ENCODE results near the gene HES5. TPM values are rescaled to one million over a fixed set of nuclear protein-coding genes. Genes with fewer than 3 reads are reported as not detected.

Gene HES5
- total RNA-seq, 1 experiment from 2014 or later: not detected

GRCh38 chr1:2560299-2561073, 30.4 kb upstream of the HES5 start:
- Histone ChIP-seq H4K8ac (replicated peaks; ENCODE audit: insufficient read length, low read depth, low read length) (no peak overlapping the region), H3K27ac (ENCODE audit: insufficient read length, low read depth, low read length) (no peak overlapping the region), H3K18ac (ENCODE audit: insufficient read length, low read depth, low read length) (no peak overlapping the region), H4K91ac (ENCODE audit: insufficient read length, low read depth, low read length) (no peak overlapping the region), H3T11ph (ENCODE audit: low read length) (no peak overlapping the region), H2BK5ac (ENCODE audit: insufficient read length, low read length) (no peak overlapping the region), H3K4me1 (ENCODE audit: insufficient read depth, low read length) (no peaks in the 10 kb centered on the region), H3K9ac (ENCODE audit: extremely low read depth, insufficient read length, low read length) (no peak overlapping the region), H3K23me2 (ENCODE audit: insufficient read length, low read depth, low read length, poor library complexity, severe bottlenecking) (no peaks in the 10 kb centered on the region), H3K56ac (ENCODE audit: insufficient read length, low read depth, low read length) (no peak overlapping the region), H3K4ac (ENCODE audit: low read depth, low read length) (no peak overlapping the region), H3K23ac (ENCODE audit: insufficient read length, low read depth, low read length) (no peak overlapping the region), H3K79me1 (ENCODE audit: insufficient read depth, low read depth, low read length, poor library complexity, severe bottlenecking) (no peaks in the 10 kb centered on the region), H4K5ac (ENCODE audit: insufficient read length, low read depth, low read length) (no peak overlapping the region), H2BK12ac (ENCODE audit: insufficient read length, low read depth, low read length) (no peak overlapping the region), H3K9me3 (ENCODE audit: control insufficient read depth, low read depth, low read length) (no peaks in the 10 kb centered on the region), H2BK20ac (ENCODE audit: low read depth, low read length, poor library complexity, severe bottlenecking) (no peak overlapping the region), H2AFZ (ENCODE audit: low read length) (no peak overlapping the region), H3K79me2 (ENCODE audit: insufficient read depth, low read length) (no peaks in the 10 kb centered on the region), H2BK120ac (ENCODE audit: low read depth, low read length, poor library complexity, severe bottlenecking) (no peak overlapping the region), H3K14ac (ENCODE audit: insufficient read depth, low read length) (no peak overlapping the region; the same call in 1 of the 2 replicates), H4K20me1 (ENCODE audit: control insufficient read depth, insufficient read depth, insufficient read length) (no peaks in the 10 kb centered on the region), H3K4me2 (ENCODE audit: insufficient read depth, insufficient read length, low read length) (no peak overlapping the region), H3K27me3 (ENCODE audit: insufficient read depth, low read length) (no peaks in the 10 kb centered on the region), H2AK5ac (ENCODE audit: insufficient read length, low read length) (no peak overlapping the region), H2BK15ac (ENCODE audit: low read depth, low read length) (no peak overlapping the region)
- Mint-ChIP-seq H3K27me3 (ENCODE audit: low read depth) (peaks cover 2% of the 10 kb centered on the region; the same call in 1 of the 2 replicates), H3K4me1 (peaks cover 9 to 14% of the 10 kb centered on the region in 2 experiments), H3K9me3 (no peaks in the 10 kb centered on the region; a peak in 1 of 5 replicates), H3K27ac (no peak overlapping the region), H3K4me3 (no peak overlapping the region), H3K36me3 (ENCODE audit: insufficient read depth in 1 of 3, low read depth in 3 of 3) (no peaks in the 10 kb centered on the region)
- no CpG with 5 or more reads among the region's 15 CpGs for WGBS (ENCODE audit: extremely low coverage, insufficient read length, low lambda C conversion rate)
- no peak for DNase-seq
- TF ChIP-seq CTCF (conservative IDR thresholded peaks at IDR 0.05): no peak
